ENCODE results near the gene PRG2.
"Not testable (repeated sequence)": the region's sequence is repeated elsewhere in the genome, so short reads cannot be mapped to it uniquely, and the experiment has no call there.

Gene PRG2

GRCh38 chr11:57364851-57365660, 25.4 kb downstream of the PRG2 start:
- DNase-seq, result no peak

- DNase-seq, result no peak
Measured at GRCh38 chr11:57363131-57364080, 27.0 kb downstream of the PRG2 start.

- no peak for DNase-seq
Measured at GRCh38 chr11:57361926-57362325, 28.5 kb downstream of the PRG2 start.

- not testable (repeated sequence) for DNase-seq
Measured at GRCh38 chr11:57361420-57361819, 29.0 kb downstream of the PRG2 start.

GRCh38 chr11:57360991-57361390, 29.5 kb downstream of the PRG2 start:
- DNase-seq, result no peak

GRCh38 chr11:57359896-57360690, 30.4 kb downstream of the PRG2 start:
- DNase-seq, result no peak

- DNase-seq, result no peak
Measured at GRCh38 chr11:57359396-57359795, 31.1 kb downstream of the PRG2 start.

- DNase-seq, result no peak
Measured at GRCh38 chr11:57358991-57359390, 31.5 kb downstream of the PRG2 start.

- DNase-seq, result no peak
Measured at GRCh38 chr11:57358543-57358961, 31.9 kb downstream of the PRG2 start.

GRCh38 chr11:57357856-57358255, 32.6 kb downstream of the PRG2 start:
- DNase-seq, result no peak

- DNase-seq, result no peak
Measured at GRCh38 chr11:57357310-57357709, 33.1 kb downstream of the PRG2 start.

GRCh38 chr11:57356268-57356667, 34.2 kb downstream of the PRG2 start:
- no peak for DNase-seq

GRCh38 chr11:57354699-57355098, 35.8 kb downstream of the PRG2 start:
- DNase-seq, result no peak

- DNase-seq, result no peak
Measured at GRCh38 chr11:57353852-57354251, 36.6 kb downstream of the PRG2 start.

GRCh38 chr11:57353446-57353845, 37.0 kb downstream of the PRG2 start:
- DNase-seq, result no peak

- no peak for DNase-seq
Measured at GRCh38 chr11:57353036-57353435, 37.4 kb downstream of the PRG2 start.

GRCh38 chr11:57349491-57350274, 40.8 kb downstream of the PRG2 start:
- peak in 5 of 6 experiments; percentile 25 to 50 (median 47) for DNase-seq

GRCh38 chr11:57348636-57349313, 41.7 kb downstream of the PRG2 start:
- no peak for DNase-seq

GRCh38 chr11:57348052-57348451, 42.4 kb downstream of the PRG2 start:
- DNase-seq, result no peak

- DNase-seq, result no peak
Measured at GRCh38 chr11:57347336-57347735, 43.1 kb downstream of the PRG2 start.

- peak; percentile 40 to 71 (median 66) for DNase-seq
Measured at GRCh38 chr11:57345555-57346211, 44.8 kb downstream of the PRG2 start.

Measured in stimulated activated naive CD4-positive, alpha-beta T cell (primary cell).